IPS-20b (cell line): Measurements from ENCODE around the gene PRMT3.
"Not testable (repeated sequence)": the region's sequence is repeated elsewhere in the genome, so short reads cannot be mapped to it uniquely, and the experiment has no call there.

ENCODE experiments used
- H3K27ac ChIP-seq: one replicate; pipeline ENCODE4 v1.5.1; 2013; ENCODE audit warnings: low read length
- H3K27me3 ChIP-seq: 2 replicates; pipeline ENCODE4 v1.6.1; 2013; ENCODE audit warnings: mild to moderate bottlenecking, low read length, inconsistent platforms; ENCODE audit not compliant: insufficient read depth
- H3K36me3 ChIP-seq: 2 replicates; pipeline ENCODE4 v1.6.1; 2013; ENCODE audit warnings: low read depth, mild to moderate bottlenecking, inconsistent platforms, low read length, moderate library complexity; ENCODE audit not compliant: insufficient read depth
- H3K4me1 ChIP-seq: 2 replicates; pipeline ENCODE4 v1.6.1; 2013; ENCODE audit warnings: mild to moderate bottlenecking, control low read depth, inconsistent platforms, low read length, moderate library complexity; ENCODE audit not compliant: insufficient read depth
- H3K4me3 ChIP-seq: 2 replicates; pipeline ENCODE4 v1.5.1; 2013; ENCODE audit warnings: mild to moderate bottlenecking, low read length, inconsistent platforms
- H3K9ac ChIP-seq: 2 replicates; pipeline ENCODE4 v1.6.1; 2013; ENCODE audit warnings: low read depth, mild to moderate bottlenecking, inconsistent platforms, low read length, moderate library complexity
- H3K9me3 ChIP-seq: 2 replicates; pipeline ENCODE4 v1.6.1; 2013; ENCODE audit warnings: mild to moderate bottlenecking, low read depth, low read length, inconsistent platforms; ENCODE audit not compliant: insufficient read depth

The PRMT3 gene

GRCh38 chr11:20385996-20386395 lies 1.5 kb upstream of the PRMT3 start:
- not testable (repeated sequence) for H3K9me3 ChIP-seq, H3K27me3 ChIP-seq, H3K4me3 ChIP-seq, H3K27ac ChIP-seq, H3K4me1 ChIP-seq, H3K9ac ChIP-seq
- peaks cover 14% of the 10 kb centered on the region; the same call in 1 of the 2 replicates for H3K36me3 ChIP-seq

- Histone ChIP-seq H3K4me3 (peak overlapping the region; percentile 82), H3K9me3 (no peaks in the 10 kb centered on the region), H3K27ac (peak overlapping the region; percentile 61), H3K9ac (peak overlapping the region; percentile 89; the same call in 1 of the 2 replicates), H3K36me3 (peaks cover 27% of the 10 kb centered on the region), H3K27me3 (no peaks in the 10 kb centered on the region), H3K4me1 (0 out of 2 replicates have a peak, but pooled peaks cover 5% of the 10 kb centered on the region)
Observed at GRCh38 chr11:20388096-20389055, 860 bp downstream of the PRMT3 start.

- Histone ChIP-seq H3K9ac (no peak overlapping the region), H3K36me3 (peaks cover 79% of the 10 kb centered on the region), H3K4me1 (no peaks in the 10 kb centered on the region), H3K4me3 (no peak overlapping the region), H3K9me3 (no peaks in the 10 kb centered on the region), H3K27me3 (no peaks in the 10 kb centered on the region), H3K27ac (no peak overlapping the region)
Observed at GRCh38 chr11:20397281-20397680, 9.8 kb downstream of the PRMT3 start.

- no peak overlapping the region for H3K9ac ChIP-seq
- H3K9me3 ChIP-seq = no peaks in the 10 kb centered on the region
- no peak overlapping the region for H3K4me3 ChIP-seq
- no peaks in the 10 kb centered on the region for H3K4me1 ChIP-seq
- no peak overlapping the region for H3K27ac ChIP-seq
- H3K27me3 ChIP-seq = no peaks in the 10 kb centered on the region
- peaks cover 78% of the 10 kb centered on the region for H3K36me3 ChIP-seq
Observed at GRCh38 chr11:20399498-20399897, 12.0 kb downstream of the PRMT3 start.

GRCh38 chr11:20403059-20403458 lies 15.5 kb downstream of the PRMT3 start:
- Histone ChIP-seq H3K36me3 (peaks cover 70% of the 10 kb centered on the region), H3K4me1 (no peaks in the 10 kb centered on the region), H3K27me3 (no peaks in the 10 kb centered on the region), H3K9ac (no peak overlapping the region), H3K27ac (no peak overlapping the region), H3K4me3 (no peak overlapping the region), H3K9me3 (no peaks in the 10 kb centered on the region)

- no peak overlapping the region for H3K27ac ChIP-seq
- peaks cover 69% of the 10 kb centered on the region for H3K36me3 ChIP-seq
- no peaks in the 10 kb centered on the region for H3K9me3 ChIP-seq
- no peak overlapping the region for H3K4me3 ChIP-seq
- H3K27me3 ChIP-seq = no peaks in the 10 kb centered on the region
- no peaks in the 10 kb centered on the region for H3K4me1 ChIP-seq
- no peak overlapping the region for H3K9ac ChIP-seq
Observed at GRCh38 chr11:20406484-20406883, 19.0 kb downstream of the PRMT3 start.

GRCh38 chr11:20407344-20407743 lies 19.8 kb downstream of the PRMT3 start:
- Histone ChIP-seq H3K4me1 (no peaks in the 10 kb centered on the region), H3K4me3 (no peak overlapping the region), H3K27ac (no peak overlapping the region), H3K9ac (no peak overlapping the region), H3K9me3 (no peaks in the 10 kb centered on the region), H3K36me3 (peaks cover 70% of the 10 kb centered on the region), H3K27me3 (no peaks in the 10 kb centered on the region)

- Histone ChIP-seq H3K27me3 (no peaks in the 10 kb centered on the region), H3K9ac (no peak overlapping the region), H3K4me3 (no peak overlapping the region), H3K36me3 (peaks cover 50% of the 10 kb centered on the region), H3K27ac (no peak overlapping the region), H3K4me1 (no peaks in the 10 kb centered on the region), H3K9me3 (no peaks in the 10 kb centered on the region)
Observed at GRCh38 chr11:20415432-20415831, 27.9 kb downstream of the PRMT3 start.

GRCh38 chr11:20417771-20418170 lies 30.3 kb downstream of the PRMT3 start:
- H3K27ac ChIP-seq = no peak overlapping the region
- no peaks in the 10 kb centered on the region for H3K4me1 ChIP-seq
- H3K27me3 ChIP-seq = no peaks in the 10 kb centered on the region
- peaks cover 38% of the 10 kb centered on the region for H3K36me3 ChIP-seq
- no peaks in the 10 kb centered on the region for H3K9me3 ChIP-seq
- H3K9ac ChIP-seq = no peak overlapping the region
- no peak overlapping the region for H3K4me3 ChIP-seq

GRCh38 chr11:20421946-20422345 lies 34.4 kb downstream of the PRMT3 start:
- no peaks in the 10 kb centered on the region for H3K9me3 ChIP-seq
- peaks cover 26% of the 10 kb centered on the region; the same call in 1 of the 2 replicates for H3K36me3 ChIP-seq

GRCh38 chr11:20429216-20429615 lies 41.7 kb downstream of the PRMT3 start:
- H3K4me1 ChIP-seq = no peaks in the 10 kb centered on the region
- no peaks in the 10 kb centered on the region for H3K27me3 ChIP-seq
- no peak overlapping the region for H3K4me3 ChIP-seq
- H3K36me3 ChIP-seq = peaks cover 29% of the 10 kb centered on the region; the same call in 1 of the 2 replicates
- H3K27ac ChIP-seq = no peak overlapping the region
- H3K9me3 ChIP-seq = no peaks in the 10 kb centered on the region
- no peak overlapping the region for H3K9ac ChIP-seq

More at GRCh38 chr11:20421946-20422345, 34.4 kb downstream of the PRMT3 start:
- Histone ChIP-seq H3K27me3 (no peaks in the 10 kb centered on the region), H3K9ac (no peak overlapping the region), H3K4me3 (no peak overlapping the region), H3K27ac (no peak overlapping the region), H3K4me1 (no peaks in the 10 kb centered on the region)

- Histone ChIP-seq H3K4me3 (no peak overlapping the region), H3K4me1 (peaks cover 3% of the 10 kb centered on the region; the same call in 1 of the 2 replicates), H3K9ac (no peak overlapping the region), H3K9me3 (no peaks in the 10 kb centered on the region), H3K27ac (no peak overlapping the region), H3K27me3 (no peaks in the 10 kb centered on the region), H3K36me3 (no peaks in the 10 kb centered on the region)
Observed at GRCh38 chr11:20438637-20439036, 51.1 kb downstream of the PRMT3 start.
